Ammon's horn (tissue), 1 donor: ENCODE results near the gene BHLHE23.
A peak's percentile ranks its signal among the peaks of the same experiment; 100 is the strongest.

ENCODE experiments used
- DNase-seq: peaks from one replicate; pipeline ENCODE4 v3.0.0-alpha.2; 2016; ENCODE audit warnings: low spot score

Gene BHLHE23

GRCh38 chr20:63025534-63026331, 19.0 kb upstream of the BHLHE23 start:
- peak; percentile 23 for DNase-seq

GRCh38 chr20:63024573-63025392, 18.0 kb upstream of the BHLHE23 start:
- no peak for DNase-seq

GRCh38 chr20:63023936-63024571, 17.3 kb upstream of the BHLHE23 start:
- DNase-seq: no peak

- no peak for DNase-seq
Measured at GRCh38 chr20:63023071-63023935, 16.5 kb upstream of the BHLHE23 start.

- no peak for DNase-seq
Measured at GRCh38 chr20:63022501-63022900, 15.7 kb upstream of the BHLHE23 start.

- DNase-seq: no peak
Measured at GRCh38 chr20:63021356-63022321, 14.9 kb upstream of the BHLHE23 start.

- DNase-seq: no peak
Measured at GRCh38 chr20:63020681-63021080, 13.9 kb upstream of the BHLHE23 start.

- no peak for DNase-seq
Measured at GRCh38 chr20:63017826-63018411, 11.2 kb upstream of the BHLHE23 start.

- no peak for DNase-seq
Measured at GRCh38 chr20:63017076-63017825, 10.5 kb upstream of the BHLHE23 start.

- DNase-seq: no peak
Measured at GRCh38 chr20:63016514-63017075, 9.8 kb upstream of the BHLHE23 start.

- DNase-seq: no peak
Measured at GRCh38 chr20:63015662-63016361, 9.0 kb upstream of the BHLHE23 start.

- DNase-seq: no peak
Measured at GRCh38 chr20:63015147-63015661, 8.4 kb upstream of the BHLHE23 start.

GRCh38 chr20:63014710-63015109, 7.9 kb upstream of the BHLHE23 start:
- no peak for DNase-seq

GRCh38 chr20:63014287-63014686, 7.5 kb upstream of the BHLHE23 start:
- no peak for DNase-seq

- DNase-seq: no peak
Measured at GRCh38 chr20:63013207-63013606, 6.4 kb upstream of the BHLHE23 start.

GRCh38 chr20:63011798-63012197, 5.0 kb upstream of the BHLHE23 start:
- no peak for DNase-seq

GRCh38 chr20:63009988-63010769, 3.4 kb upstream of the BHLHE23 start:
- DNase-seq: no peak
